Right lobe of liver (tissue), 6 donors: ENCODE results near the gene ZNF771. TPM values are rescaled to one million over a fixed set of nuclear protein-coding genes. Genes with fewer than 3 reads are reported as not detected.

Experiments
- ATAC-seq, 4 donors: fragments of 200-7000 bp; cut with Tn5 transposase; one replicate each; pipeline ENCODE4 v1.9.1; 2020; ENCODE audit warnings: mild to moderate bottlenecking in 4 of 4, moderate library complexity in 4 of 4
- DNase-seq, 3 donors: peaks; one replicate each; pipeline ENCODE4 v3.0.0-alpha.2; 2020
- H3K27ac ChIP-seq, 3 donors: fragments of 200-600 bp; one replicate each; pipeline ENCODE4 v1.8.0; 2022
- H3K27me3 ChIP-seq, 2 donors: fragments of 200-600 bp; one replicate each; pipeline ENCODE4 v1.8.0; 2022
- H3K36me3 ChIP-seq, 4 donors: fragments of 200-600 bp; sonication (generic) in 1 of 4; one replicate each; pipeline versions ENCODE4 v1.5.1 to v1.8.0; 2017 to 2022; ENCODE audit warnings: control low read depth in 1 of 4
- H3K4me1 ChIP-seq, 4 donors: fragments of 200-600 bp; sonication (generic) in 1 of 4; one replicate each; pipeline versions ENCODE4 v1.5.1 to v1.8.0; 2017 to 2022; ENCODE audit warnings: control low read depth in 1 of 4
- H3K4me3 ChIP-seq, 3 donors: fragments of 200-600 bp; one replicate each; pipeline ENCODE4 v1.8.0; 2022
- H3K9me3 ChIP-seq, 4 donors: fragments of 200-600 bp; sonication (generic) in 1 of 4; one replicate each; pipeline versions ENCODE4 v1.5.1 to v1.8.0; 2017 to 2022; ENCODE audit warnings: control low read depth in 1 of 4
- POLR2A ChIP-seq: fragments of 450-650 bp; IDR thresholded peaks from one replicate; pipeline ENCODE4 v1.6.1; 2017; ENCODE audit warnings: antibody characterized with exemption, mild to moderate bottlenecking
- WGBS: methylation state at CpG from one replicate; pipeline ENCODE4 v1.1.6; 2018; ENCODE audit warnings: low coverage, low lambda C conversion rate; ENCODE audit not compliant: insufficient coverage; ENCODE audit errors: missing lambda C conversion rate; 5-methylcytosine and 5-hydroxymethylcytosine counted together
- intact Hi-C, 2 donors: fragments of 100-400 bp; cut with DNase I; formaldehyde crosslinking; loops; one replicate each; pipeline versions ENCODE4 v1.11.2 to v1.14.1; 2022
- total RNA-seq, 6 experiments: library from RNA; depleted of rRNA in 2 of 6; stranded (reverse); fragments of >200 nt in 2 of 6; fragmentation: NEBNext Ultra II Directional in 3 of 6; extraction: Animal tissue kit (Norgen Biotek cat#: 25700) in 3 of 6; gene quantifications; one replicate each; pipeline versions ENCODE4 v1.1.0 to v1.2.4, GENCODE V29; 2016 to 2023
- TF ChIP-seq, protein P1 (sequence below), 4 donors: fragments of 200-600 bp in 3 of 4; fragments of 450-650 bp in 1 of 4; IDR thresholded peaks; one replicate each; pipeline versions ENCODE4 v1.5.1 to v1.8.0; 2016 to 2022; ENCODE audit warnings: antibody characterized with exemption in 4 of 4, mild to moderate bottlenecking in 2 of 4
- donor health status: DM: no; HTN: yes; CAD: no.
- donor health status: DM: no; HTN: no; CAD: no.
- donor health status: DM: no; HTN: no; CAD: no.
- donor health status: DM: no; HTN: yes; CAD: no.
- donor health status: DM: no; HTN: yes; CAD: no.

Gene ZNF771
- total RNA-seq, 6 experiments from 2014 or later, result 3.9 to 11.3 (median 9.6) TPM

- H3K4me3 ChIP-seq, result peak overlapping the region; percentile 59 to 90 (median 79)
These were observed 39.9 kb upstream of the ZNF771 start for GRCh38 chr16:30367349-30368009.

GRCh38 chr16:30368122-30368791 is 39.1 kb upstream of the ZNF771 start:
- no peak for TF ChIP-seq POLR2A
- TF ChIP-seq, protein P1, sequence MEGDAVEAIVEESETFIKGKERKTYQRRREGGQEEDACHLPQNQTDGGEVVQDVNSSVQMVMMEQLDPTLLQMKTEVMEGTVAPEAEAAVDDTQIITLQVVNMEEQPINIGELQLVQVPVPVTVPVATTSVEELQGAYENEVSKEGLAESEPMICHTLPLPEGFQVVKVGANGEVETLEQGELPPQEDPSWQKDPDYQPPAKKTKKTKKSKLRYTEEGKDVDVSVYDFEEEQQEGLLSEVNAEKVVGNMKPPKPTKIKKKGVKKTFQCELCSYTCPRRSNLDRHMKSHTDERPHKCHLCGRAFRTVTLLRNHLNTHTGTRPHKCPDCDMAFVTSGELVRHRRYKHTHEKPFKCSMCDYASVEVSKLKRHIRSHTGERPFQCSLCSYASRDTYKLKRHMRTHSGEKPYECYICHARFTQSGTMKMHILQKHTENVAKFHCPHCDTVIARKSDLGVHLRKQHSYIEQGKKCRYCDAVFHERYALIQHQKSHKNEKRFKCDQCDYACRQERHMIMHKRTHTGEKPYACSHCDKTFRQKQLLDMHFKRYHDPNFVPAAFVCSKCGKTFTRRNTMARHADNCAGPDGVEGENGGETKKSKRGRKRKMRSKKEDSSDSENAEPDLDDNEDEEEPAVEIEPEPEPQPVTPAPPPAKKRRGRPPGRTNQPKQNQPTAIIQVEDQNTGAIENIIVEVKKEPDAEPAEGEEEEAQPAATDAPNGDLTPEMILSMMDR (IDR thresholded peaks at IDR 0.05), result no peak

More at GRCh38 chr16:30367349-30368009, 39.9 kb upstream of the ZNF771 start:
- Histone ChIP-seq H3K36me3 (peaks cover 0 to 22% (median 8%) of the 10 kb centered on the region in 4 donors), H3K27ac (peak overlapping the region in 2 of 3 donors; percentile 45 to 85), H3K9me3 (no peaks in the 10 kb centered on the region), H3K27me3 (no peaks in the 10 kb centered on the region), H3K4me1 (peaks cover 0 to 29% (median 7%) of the 10 kb centered on the region in 4 donors)
- intact Hi-C loops, result no loop called here
- TF ChIP-seq, protein P1 (IDR thresholded peaks at IDR 0.05), result no peak
- TF ChIP-seq POLR2A, result peak; percentile 14
- 40% methylated on average over 6 of the region's 10 CpGs for WGBS
- DNase-seq (peak in 2 of 3 donors; percentile 72 to 80), ATAC-seq (peak; percentile 10 to 19 (median 11))

DNA sequence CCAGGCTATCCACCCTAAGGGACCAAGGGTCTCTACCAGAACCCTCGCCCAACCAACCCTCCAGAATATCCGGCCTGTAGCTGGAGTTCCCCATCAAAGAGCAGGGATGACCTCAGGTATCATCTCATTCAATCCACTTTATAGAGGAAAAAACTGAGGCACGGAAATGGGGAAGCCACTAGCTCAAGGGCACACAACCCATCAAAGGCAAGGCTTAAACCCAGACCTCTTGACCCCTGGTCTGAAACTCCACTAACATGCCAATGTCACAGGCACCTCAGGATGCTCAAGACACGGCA is 38.7 kb upstream of the ZNF771 start:
- DNase-seq (no peak), ATAC-seq (no peak)
- Histone ChIP-seq H3K9me3 (no peaks in the 10 kb centered on the region), H3K4me1 (peaks cover 0 to 29% (median 7%) of the 10 kb centered on the region in 4 donors), H3K36me3 (peaks cover 0 to 18% (median 8%) of the 10 kb centered on the region in 4 donors), H3K27me3 (no peaks in the 10 kb centered on the region), H3K27ac (peak overlapping the region in 2 of 3 donors; percentile 65 to 85), H3K4me3 (peak overlapping the region; percentile 59 to 90 (median 79))
- 8% methylated on average over 4 of the region's 4 CpGs for WGBS
- TF ChIP-seq, protein P1 (IDR thresholded peaks at IDR 0.05), result no peak
- no peak for TF ChIP-seq POLR2A
- intact Hi-C loops, result no loop called here

More at GRCh38 chr16:30368122-30368791, 39.1 kb upstream of the ZNF771 start:
- Histone ChIP-seq H3K4me1 (peaks cover 0 to 29% (median 7%) of the 10 kb centered on the region in 4 donors), H3K9me3 (no peaks in the 10 kb centered on the region), H3K4me3 (peak overlapping the region; percentile 59 to 90 (median 79)), H3K27me3 (no peaks in the 10 kb centered on the region), H3K36me3 (peaks cover 0 to 18% (median 8%) of the 10 kb centered on the region in 4 donors), H3K27ac (peak overlapping the region in 2 of 3 donors; percentile 45 to 85)
- ATAC-seq (peak in 1 of 4 donors; percentile 1), DNase-seq (no peak)
- WGBS, result 5% methylated on average over 7 of the region's 8 CpGs
- intact Hi-C loops, result no loop called here

DNA sequence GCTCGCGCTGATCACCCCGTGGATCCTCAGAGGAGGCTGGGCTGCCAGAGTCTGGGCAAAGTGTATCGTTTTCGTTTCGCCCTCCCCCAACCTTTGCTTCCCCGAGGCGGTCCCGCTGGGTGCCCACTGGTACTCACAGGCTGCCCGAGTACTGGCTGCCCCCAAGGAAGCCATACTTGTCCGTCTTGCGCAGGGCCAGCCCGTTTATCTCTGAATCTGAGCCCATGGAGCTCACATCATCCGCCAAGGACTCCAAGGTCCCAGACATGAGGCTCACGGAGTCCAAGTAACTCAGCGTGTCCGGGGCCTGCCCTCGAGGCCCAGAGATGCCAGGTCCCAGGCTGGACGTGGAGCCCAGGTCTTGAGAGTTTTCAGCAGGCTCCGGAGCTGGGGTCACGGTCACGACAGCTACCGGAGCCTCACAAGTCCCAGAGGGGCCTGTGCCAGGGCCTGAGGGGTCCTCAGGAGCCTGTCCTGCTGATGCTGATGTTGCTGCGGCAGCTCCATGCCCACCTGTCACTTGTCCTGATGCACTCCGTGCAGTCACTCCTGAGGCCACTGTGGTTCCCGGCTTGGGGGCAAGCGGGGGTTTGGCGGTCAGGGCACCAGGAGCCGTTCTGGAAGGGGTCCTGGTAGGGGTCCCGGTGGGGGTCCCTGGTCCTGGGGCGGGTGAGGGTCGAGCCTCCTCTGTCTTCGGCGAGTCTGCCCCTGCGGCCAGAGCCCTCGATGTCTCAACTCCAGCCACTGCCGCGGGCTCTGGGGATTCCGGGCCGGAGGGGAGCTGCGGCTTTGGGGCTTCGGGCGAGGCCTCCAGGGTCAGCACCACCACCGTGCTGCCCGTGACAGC is 38.1 kb upstream of the ZNF771 start:
- peaks cover 0 to 29% (median 7%) of the 10 kb centered on the region in 4 donors for H3K4me1 ChIP-seq
- DNase-seq, result no peak
- H3K27me3 ChIP-seq, result no peaks in the 10 kb centered on the region
- WGBS, result 0% methylated on average over 1 of the region's 45 CpGs
- peak overlapping the region; percentile 56 to 85 (median 65) for H3K27ac ChIP-seq
- peaks cover 0 to 17% (median 8%) of the 10 kb centered on the region in 4 donors for H3K36me3 ChIP-seq
- H3K9me3 ChIP-seq, result no peaks in the 10 kb centered on the region
- no peak for TF ChIP-seq POLR2A
- TF ChIP-seq, protein P1 (IDR thresholded peaks at IDR 0.05), result no peak
- intact Hi-C loops, result no loop called here
- H3K4me3 ChIP-seq, result peak overlapping the region; percentile 59 to 90 (median 79)
- no peak for ATAC-seq
